Measurements from ENCODE around the gene COG8. TPM values are rescaled to one million over a fixed set of nuclear protein-coding genes. Genes with fewer than 3 reads are reported as not detected.

Gene COG8
- total and polyA plus RNA-seq, 10 of the 15 experiments (the other 5 are each of a cell fraction or from before 2014, with no cell fraction given), result 2.8 to 39.6 (median 23.8) TPM

GRCh38 chr16:69365901-69366300 lies 26.5 kb upstream of the COG8 start (continued):
- TF ChIP-seq MXI1 (IDR thresholded peaks at IDR 0.05; ENCODE audit: low read depth, low read length), result no peak

- no peaks in the 10 kb centered on the region for H3K4me1 ChIP-seq (ENCODE audit: control insufficient read depth, insufficient read depth, low read length)
- no peak overlapping the region for H3K4me2 ChIP-seq (ENCODE audit: control insufficient read depth, insufficient read depth)
- intact Hi-C loops (cut with micrococcal nuclease; ENCODE audit: unreplicated experiment) (no loop called here), in situ Hi-C loops (cut with MboI) (no loop called here)
- no TSS peak for BruUV-seq (replicated peaks)
- ChIA-PET CTCF (no interaction called here), POLR2A (no interaction called here), RAD21 (ENCODE audit: unreplicated experiment) (no interaction called here), SMC1A (ENCODE audit: uncharacterized antibody, unreplicated experiment) (no interaction called here)
- no peaks in the 10 kb centered on the region for H3K9me3 ChIP-seq (replicated peaks; ENCODE audit: control insufficient read depth, insufficient read depth, low read length)
- H3K79me2 ChIP-seq (ENCODE audit: control insufficient read depth, insufficient read depth, low read length), result no peaks in the 10 kb centered on the region
- DNase-seq (ENCODE audit: low read depth, low spot score) (no peak), ATAC-seq (no peak), FAIRE-seq (no peak)
- H3K4me3 ChIP-seq, result no peak overlapping the region
- no peaks in the 10 kb centered on the region for H3K27me3 ChIP-seq (replicated peaks in 1 of 2; ENCODE audit: control insufficient read depth in 2 of 2, insufficient read depth in 2 of 2, low read length in 1 of 2)
- WGBS (ENCODE audit: insufficient coverage, insufficient replicate concordance, low lambda C conversion rate, missing lambda C conversion rate), result 100% methylated on average over 2 of the region's 2 CpGs
- H4K20me1 ChIP-seq (ENCODE audit: control insufficient read depth, insufficient read depth), result no peaks in the 10 kb centered on the region
- no peak overlapping the region for H3K9ac ChIP-seq (ENCODE audit: control insufficient read depth, insufficient read depth, low read length)
- no peak overlapping the region for H3K27ac ChIP-seq (ENCODE audit: control insufficient read depth, insufficient read depth)
- no peak overlapping the region for H2AFZ ChIP-seq (ENCODE audit: control insufficient read depth, low read depth, low read length)
- peaks cover 14 to 34% of the 10 kb centered on the region in 2 experiments for H3K36me3 ChIP-seq (ENCODE audit: control insufficient read depth in 2 of 2, insufficient read depth in 2 of 2, low read length in 1 of 2)
- TF ChIP-seq EP300 (IDR thresholded peaks at IDR 0.05; ENCODE audit: borderline replicate concordance in 1 of 2, control insufficient read depth in 1 of 2, low read depth in 2 of 2, low read length in 2 of 2) (no peak), RBBP5 (conservative IDR thresholded peaks at IDR 0.05) (no peak), BCL3 (IDR thresholded peaks at IDR 0.05; ENCODE audit: borderline replicate concordance, insufficient read depth, low read depth, low read length, poor library complexity, severe bottlenecking) (no peak), PAX5 (IDR thresholded peaks at IDR 0.05; ENCODE audit: borderline replicate concordance, low read depth, low read length) (no peak), USF1 (IDR thresholded peaks at IDR 0.05; ENCODE audit: borderline replicate concordance, extremely low read length, insufficient read depth, low read depth, low read length) (no peak), NFYB (IDR thresholded peaks at IDR 0.05; ENCODE audit: insufficient read depth, low read depth, low read length) (no peak), BCLAF1 (IDR thresholded peaks at IDR 0.05) (no peak), TCF7 (IDR thresholded peaks at IDR 0.05; ENCODE audit: borderline replicate concordance) (no peak), ZBTB11 (CRISPR knock-in tag; IDR thresholded peaks at IDR 0.05) (no peak), RAD21 (IDR thresholded peaks at IDR 0.05; ENCODE audit: insufficient read depth, low read depth, low read length) (no peak), CHD1 (IDR thresholded peaks at IDR 0.05; ENCODE audit: low read depth, low read length) (no peak)
Observed at GRCh38 chr16:69364088-69364487, 24.7 kb upstream of the COG8 start.
